Loucy (cell line): ENCODE results near the gene MSH2.
"Not testable (repeated sequence)": the region's sequence is repeated elsewhere in the genome, so short reads cannot be mapped to it uniquely, and the experiment has no call there.

Source experiments
- EZH2phosphoT487 ChIP-seq: fragments of 200-600 bp; IDR thresholded peaks from 2 replicates; pipeline ENCODE4 v1.6.1; 2018; ENCODE audit warnings: antibody characterized with exemption, mild to moderate bottlenecking, moderate library complexity, borderline replicate concordance
- TF ChIP-seq, protein P1 (sequence below): fragments of 200-600 bp; sonication (generic); conservative IDR thresholded peaks from 2 replicates; pipeline ENCODE4 v1.5.1; 2014; ENCODE audit warnings: mild to moderate bottlenecking, antibody characterized with exemption, low read length

DNA sequence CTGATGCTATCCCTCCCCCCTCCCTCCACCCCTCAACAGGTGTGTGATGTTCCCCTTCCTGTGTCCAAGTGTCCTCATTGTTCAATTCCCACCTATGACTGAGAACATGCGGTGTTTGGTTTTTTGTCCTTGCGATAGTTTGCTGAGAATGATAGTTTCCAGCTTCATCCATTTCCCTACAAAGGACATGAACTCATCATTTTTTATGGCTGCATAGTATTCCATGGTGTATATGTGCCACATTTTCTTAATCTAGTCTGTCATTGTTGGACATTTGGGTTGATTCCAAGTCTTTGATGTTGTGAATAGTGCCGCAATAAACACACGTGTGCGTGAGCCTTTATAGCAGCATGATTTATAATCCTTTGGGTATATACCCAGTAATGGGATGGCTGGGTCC is 51.9 kb downstream of the MSH2 start:
- TF ChIP-seq, protein P1, sequence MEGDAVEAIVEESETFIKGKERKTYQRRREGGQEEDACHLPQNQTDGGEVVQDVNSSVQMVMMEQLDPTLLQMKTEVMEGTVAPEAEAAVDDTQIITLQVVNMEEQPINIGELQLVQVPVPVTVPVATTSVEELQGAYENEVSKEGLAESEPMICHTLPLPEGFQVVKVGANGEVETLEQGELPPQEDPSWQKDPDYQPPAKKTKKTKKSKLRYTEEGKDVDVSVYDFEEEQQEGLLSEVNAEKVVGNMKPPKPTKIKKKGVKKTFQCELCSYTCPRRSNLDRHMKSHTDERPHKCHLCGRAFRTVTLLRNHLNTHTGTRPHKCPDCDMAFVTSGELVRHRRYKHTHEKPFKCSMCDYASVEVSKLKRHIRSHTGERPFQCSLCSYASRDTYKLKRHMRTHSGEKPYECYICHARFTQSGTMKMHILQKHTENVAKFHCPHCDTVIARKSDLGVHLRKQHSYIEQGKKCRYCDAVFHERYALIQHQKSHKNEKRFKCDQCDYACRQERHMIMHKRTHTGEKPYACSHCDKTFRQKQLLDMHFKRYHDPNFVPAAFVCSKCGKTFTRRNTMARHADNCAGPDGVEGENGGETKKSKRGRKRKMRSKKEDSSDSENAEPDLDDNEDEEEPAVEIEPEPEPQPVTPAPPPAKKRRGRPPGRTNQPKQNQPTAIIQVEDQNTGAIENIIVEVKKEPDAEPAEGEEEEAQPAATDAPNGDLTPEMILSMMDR: not testable (repeated sequence)
- TF ChIP-seq EZH2phosphoT487: not testable (repeated sequence)
